IPS-18c (cell line): ENCODE results near the gene EFNA1.

Experiments
- H3K4me3 ChIP-seq: 2 replicates; pipeline ENCODE4 v1.7.0; 2013; ENCODE audit warnings: low read depth, mild to moderate bottlenecking, low read length, moderate library complexity; ENCODE audit not compliant: insufficient read depth
- H3K9me3 ChIP-seq: one replicate; pipeline ENCODE4 v1.6.1; 2013; ENCODE audit warnings: mild to moderate bottlenecking, low read length, moderate library complexity; ENCODE audit not compliant: control insufficient read depth, insufficient read depth

The EFNA1 gene

GRCh38 chr1:155127105-155127966 is at the start of gene EFNA1:
EFNA1 (plus strand) TSS chr1:155127876; CDS start chr1:155127978, 102 bp downstream.
- Histone ChIP-seq H3K9me3 (peaks cover 2% of the 10 kb centered on the region), H3K4me3 (peak within 1 kb of the TSS; percentile 64)

- Histone ChIP-seq H3K9me3 (no peaks in the 10 kb centered on the region), H3K4me3 (peak within 1 kb of the TSS; percentile 70)
Measured at GRCh38 chr1:155078469-155079209, 49.0 kb upstream of the EFNA1 start, which contains the start of gene EFNA3. EFNA3 (plus strand) TSS chr1:155078837; CDS start chr1:155078942, 105 bp downstream.

GRCh38 chr1:155079210-155079486 is 48.5 kb upstream of the EFNA1 start:
- Histone ChIP-seq H3K9me3 (no peaks in the 10 kb centered on the region), H3K4me3 (peak overlapping the region; percentile 70)

GRCh38 chr1:155079487-155080311 is 48.0 kb upstream of the EFNA1 start:
- peak overlapping the region; percentile 70 for H3K4me3 ChIP-seq
- H3K9me3 ChIP-seq, result no peaks in the 10 kb centered on the region

- H3K9me3 ChIP-seq, result no peaks in the 10 kb centered on the region
- H3K4me3 ChIP-seq, result peak overlapping the region; percentile 70
Measured at GRCh38 chr1:155080312-155081228, 47.1 kb upstream of the EFNA1 start.

- Histone ChIP-seq H3K9me3 (no peaks in the 10 kb centered on the region), H3K4me3 (peak overlapping the region; percentile 20; the same call in 1 of the 2 replicates)
Measured at GRCh38 chr1:155081472-155082300, 46.0 kb upstream of the EFNA1 start.

- Histone ChIP-seq H3K4me3 (peak overlapping the region; percentile 15; the same call in 1 of the 2 replicates), H3K9me3 (no peaks in the 10 kb centered on the region)
Measured at GRCh38 chr1:155082301-155083051, 45.2 kb upstream of the EFNA1 start.

GRCh38 chr1:155083052-155083541 is 44.6 kb upstream of the EFNA1 start:
- no peak overlapping the region for H3K4me3 ChIP-seq
- H3K9me3 ChIP-seq, result no peaks in the 10 kb centered on the region

- H3K4me3 ChIP-seq, result peak overlapping the region; percentile 50
- no peaks in the 10 kb centered on the region for H3K9me3 ChIP-seq
Measured at GRCh38 chr1:155083865-155084721, 43.6 kb upstream of the EFNA1 start.

- Histone ChIP-seq H3K9me3 (no peaks in the 10 kb centered on the region), H3K4me3 (peak overlapping the region; percentile 96)
Measured at GRCh38 chr1:155084722-155085503, 42.8 kb upstream of the EFNA1 start.

GRCh38 chr1:155085504-155086127 is 42.1 kb upstream of the EFNA1 start:
- peak overlapping the region; percentile 96 for H3K4me3 ChIP-seq
- no peaks in the 10 kb centered on the region for H3K9me3 ChIP-seq

GRCh38 chr1:155086128-155086741 is 41.4 kb upstream of the EFNA1 start:
- peak overlapping the region; percentile 96; the same call in 1 of the 2 replicates for H3K4me3 ChIP-seq

More at GRCh38 chr1:155086128-155086741, 41.4 kb upstream of the EFNA1 start:
- H3K9me3 ChIP-seq, result no peaks in the 10 kb centered on the region
